Measurements from ENCODE around the gene S100A13. TPM values are rescaled to one million over a fixed set of nuclear protein-coding genes. Genes with fewer than 3 reads are reported as not detected.

S100A13 gene
- total RNA-seq, 5 donors from 2014 or later (not counting 1 experiment from before 2014, with no cell fraction given), result 4.0 to 5.3 (median 4.2) TPM

GRCh38 chr1:153639280-153639679 lies 12.0 kb upstream of the S100A13 start:
- POLR2A ChIA-PET, result interaction anchor here in 1 of 2 donors (0.5 kb wide), 1 partner anchor 197 kb away, joined by 3 read pairs; no protein-coding TSS in a partner anchor

GRCh38 chr1:153638261-153638660 lies 11.0 kb upstream of the S100A13 start:
- no peaks in the 10 kb centered on the region for H3K27me3 ChIP-seq (replicated peaks in 1 of 2; ENCODE audit: control insufficient read depth in 2 of 2, extremely low read depth in 1 of 2, insufficient read depth in 2 of 2, low read length in 1 of 2)
- CTCF ChIA-PET, result interaction anchor here in 1 of 2 donors (0.7 to 1.1 kb wide), 2 partner anchors 17 to 26 kb away, joined by 3 to 4 read pairs; partner anchors contain the start of gene S100A16
- Mint-ChIP-seq H3K9me3 (no peaks in the 10 kb centered on the region), H3K36me3 (peaks cover 30% of the 10 kb centered on the region), H3K27ac (no peak overlapping the region), H3K4me1 (peaks cover 50 to 66% (median 57%) of the 10 kb centered on the region in 3 donors), H3K27me3 (no peaks in the 10 kb centered on the region), H3K4me3 (no peak overlapping the region)
- H3K4me1 ChIP-seq (ENCODE audit: control insufficient read depth in 1 of 2, extremely low read depth in 1 of 2, insufficient read depth in 2 of 2, low read length in 2 of 2), result peaks cover 6 to 36% of the 10 kb centered on the region in 2 experiments
- no peaks in the 10 kb centered on the region for H3K9me3 ChIP-seq
- POLR2A ChIA-PET, result interaction anchor here in 1 of 2 donors (0.7 kb wide), 1 partner anchor 13 kb away, joined by 3 read pairs; no protein-coding TSS in a partner anchor
- DNase-seq, result no peak
- H3K36me3 ChIP-seq (ENCODE audit: control insufficient read depth in 2 of 2, extremely low read depth in 1 of 2, insufficient read depth in 1 of 2, low read length in 1 of 2), result peaks cover 11 to 72% of the 10 kb centered on the region in 2 donors
- WGBS (ENCODE audit: insufficient coverage), result 98% methylated on average over 5 of the region's 6 CpGs
- H3K4me3 ChIP-seq (ENCODE audit: control insufficient read depth in 1 of 2, extremely low read depth in 1 of 2, low read length in 1 of 2), result no peak overlapping the region
- no peak overlapping the region for H3K27ac ChIP-seq (ENCODE audit: low read length)
- ATAC-seq (replicated peaks in 1 of 4), result no peak

More at GRCh38 chr1:153639280-153639679, 12.0 kb upstream of the S100A13 start:
- H3K27ac Mint-ChIP-seq, result no peak overlapping the region
- Histone ChIP-seq H3K9me3 (no peaks in the 10 kb centered on the region), H3K4me1 (ENCODE audit: control insufficient read depth in 1 of 2, extremely low read depth in 1 of 2, insufficient read depth in 2 of 2, low read length in 2 of 2) (peaks cover 6 to 31% of the 10 kb centered on the region in 2 experiments), H3K27me3 (replicated peaks in 1 of 2; ENCODE audit: control insufficient read depth in 2 of 2, extremely low read depth in 1 of 2, insufficient read depth in 2 of 2, low read length in 1 of 2) (no peaks in the 10 kb centered on the region), H3K36me3 (ENCODE audit: control insufficient read depth in 2 of 2, extremely low read depth in 1 of 2, insufficient read depth in 1 of 2, low read length in 1 of 2) (peaks cover 11 to 82% of the 10 kb centered on the region in 2 donors), H3K4me3 (ENCODE audit: control insufficient read depth in 1 of 2, extremely low read depth in 1 of 2, low read length in 1 of 2) (no peak overlapping the region), H3K27ac (ENCODE audit: low read length) (no peak overlapping the region)
- H3K27me3 Mint-ChIP-seq, result no peaks in the 10 kb centered on the region
- no peaks in the 10 kb centered on the region for H3K9me3 Mint-ChIP-seq
- no peak overlapping the region for H3K4me3 Mint-ChIP-seq
- no CpG with 5 or more reads among the region's 3 CpGs for WGBS (ENCODE audit: insufficient coverage)
- no peak for ATAC-seq (replicated peaks in 1 of 4)
- H3K4me1 Mint-ChIP-seq, result peaks cover 50 to 72% (median 60%) of the 10 kb centered on the region in 3 donors
- peaks cover 39% of the 10 kb centered on the region for H3K36me3 Mint-ChIP-seq
- DNase-seq, result no peak
- CTCF ChIA-PET, result interaction anchor here in 1 of 2 donors (0.6 kb wide), 1 partner anchor 499 kb away, joined by 3 read pairs; no protein-coding TSS in a partner anchor

DNA sequence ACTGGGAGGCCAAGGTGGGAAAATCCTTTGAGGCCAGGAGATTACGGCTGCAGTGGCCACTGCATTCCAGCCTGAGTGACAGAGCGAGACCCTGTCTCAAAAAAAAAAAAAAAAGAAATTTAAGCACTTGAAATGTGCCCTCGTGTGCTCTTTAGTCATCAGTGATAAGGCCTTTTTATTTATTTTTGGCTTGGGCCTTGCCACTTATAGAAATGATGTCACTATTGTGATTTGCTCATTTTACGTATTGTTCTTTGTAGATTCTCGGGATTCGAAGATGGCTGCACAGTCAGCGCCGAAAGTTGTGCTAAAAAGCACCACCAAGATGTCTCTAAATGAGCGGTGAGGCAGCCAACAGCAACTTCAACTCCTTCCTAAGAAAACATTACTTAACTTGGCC lies 9.0 kb upstream of the S100A13 start:
- ChIA-PET CTCF (no interaction called here), POLR2A (interaction anchor here in 1 of 2 donors (0.8 kb wide), 1 partner anchor 66 kb away, joined by 4 read pairs; no protein-coding TSS in a partner anchor)
- ATAC-seq (replicated peaks in 1 of 4), result no peak
- no peaks in the 10 kb centered on the region for H3K27me3 Mint-ChIP-seq
- H3K4me3 ChIP-seq (ENCODE audit: control insufficient read depth in 1 of 2, extremely low read depth in 1 of 2, low read length in 1 of 2), result no peak overlapping the region
- no peaks in the 10 kb centered on the region for H3K27me3 ChIP-seq (replicated peaks in 1 of 2; ENCODE audit: control insufficient read depth in 2 of 2, extremely low read depth in 1 of 2, insufficient read depth in 2 of 2, low read length in 1 of 2)
- no peak for DNase-seq
- H3K4me1 Mint-ChIP-seq, result peaks cover 42 to 54% (median 54%) of the 10 kb centered on the region in 3 donors
- H3K36me3 Mint-ChIP-seq, result peaks cover 20% of the 10 kb centered on the region
- peak overlapping the region; percentile 63 to 76 for H3K27ac Mint-ChIP-seq
- H3K4me3 Mint-ChIP-seq, result peak overlapping the region; percentile 97 to 100 (median 98)
- WGBS (ENCODE audit: insufficient coverage), result 96% methylated on average over 5 of the region's 9 CpGs
- H3K27ac ChIP-seq (ENCODE audit: low read length), result no peak overlapping the region
- H3K36me3 ChIP-seq (ENCODE audit: control insufficient read depth in 2 of 2, extremely low read depth in 1 of 2, insufficient read depth in 1 of 2, low read length in 1 of 2), result peaks cover 7 to 52% of the 10 kb centered on the region in 2 donors
- no peaks in the 10 kb centered on the region for H3K9me3 ChIP-seq
- peaks cover 6 to 33% of the 10 kb centered on the region in 2 experiments for H3K4me1 ChIP-seq (ENCODE audit: control insufficient read depth in 1 of 2, extremely low read depth in 1 of 2, insufficient read depth in 2 of 2, low read length in 2 of 2)
- H3K9me3 Mint-ChIP-seq, result no peaks in the 10 kb centered on the region

DNA sequence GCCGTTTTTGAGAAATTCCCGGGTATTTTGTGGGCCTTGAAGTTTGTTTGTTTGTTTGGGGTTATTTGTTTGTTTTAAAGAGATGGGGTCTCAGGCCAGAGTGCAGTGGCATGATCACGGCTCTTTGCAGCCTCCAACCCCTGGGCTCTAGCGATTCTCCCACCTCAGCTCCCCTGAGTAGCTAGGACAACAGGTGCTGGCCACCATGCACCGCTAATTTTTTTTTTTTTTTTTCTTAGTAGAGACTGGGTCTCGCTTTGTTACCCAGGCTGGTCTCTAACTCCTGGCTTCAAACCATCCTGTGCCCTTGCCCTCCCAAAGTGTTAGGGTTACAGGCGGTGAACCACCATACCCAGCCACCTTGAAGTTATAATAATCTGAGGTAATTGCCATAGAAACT lies 8.6 kb upstream of the S100A13 start:
- 92% methylated on average over 5 of the region's 7 CpGs for WGBS (ENCODE audit: insufficient coverage)
- peaks cover 16% of the 10 kb centered on the region for H3K36me3 Mint-ChIP-seq
- Histone ChIP-seq H3K27ac (ENCODE audit: low read length) (peak overlapping the region; percentile 24), H3K27me3 (replicated peaks in 1 of 2; ENCODE audit: control insufficient read depth in 2 of 2, extremely low read depth in 1 of 2, insufficient read depth in 2 of 2, low read length in 1 of 2) (no peaks in the 10 kb centered on the region), H3K36me3 (ENCODE audit: control insufficient read depth in 2 of 2, extremely low read depth in 1 of 2, insufficient read depth in 1 of 2, low read length in 1 of 2) (peaks cover 7 to 48% of the 10 kb centered on the region in 2 donors), H3K4me3 (ENCODE audit: control insufficient read depth in 1 of 2, extremely low read depth in 1 of 2, low read length in 1 of 2) (peak overlapping the region in 1 of 2 donors; percentile 96), H3K4me1 (ENCODE audit: control insufficient read depth in 1 of 2, extremely low read depth in 1 of 2, insufficient read depth in 2 of 2, low read length in 2 of 2) (peaks cover 6 to 33% of the 10 kb centered on the region in 2 experiments), H3K9me3 (no peaks in the 10 kb centered on the region)
- no peak for DNase-seq
- peaks cover 38 to 50% (median 49%) of the 10 kb centered on the region in 3 donors for H3K4me1 Mint-ChIP-seq
- H3K27ac Mint-ChIP-seq, result peak overlapping the region; percentile 63 to 76
- ChIA-PET CTCF (no interaction called here), POLR2A (interaction anchor here in 1 of 2 donors (0.6 to 0.8 kb wide), 4 partner anchors 8 to 1644 kb away, joined by 3 to 5 read pairs (median 4); a partner anchor contains a TSS)
- no peaks in the 10 kb centered on the region for H3K27me3 Mint-ChIP-seq
- no peaks in the 10 kb centered on the region for H3K9me3 Mint-ChIP-seq
- ATAC-seq (replicated peaks in 1 of 4), result no peak
- peak overlapping the region; percentile 97 to 100 (median 98) for H3K4me3 Mint-ChIP-seq

DNA sequence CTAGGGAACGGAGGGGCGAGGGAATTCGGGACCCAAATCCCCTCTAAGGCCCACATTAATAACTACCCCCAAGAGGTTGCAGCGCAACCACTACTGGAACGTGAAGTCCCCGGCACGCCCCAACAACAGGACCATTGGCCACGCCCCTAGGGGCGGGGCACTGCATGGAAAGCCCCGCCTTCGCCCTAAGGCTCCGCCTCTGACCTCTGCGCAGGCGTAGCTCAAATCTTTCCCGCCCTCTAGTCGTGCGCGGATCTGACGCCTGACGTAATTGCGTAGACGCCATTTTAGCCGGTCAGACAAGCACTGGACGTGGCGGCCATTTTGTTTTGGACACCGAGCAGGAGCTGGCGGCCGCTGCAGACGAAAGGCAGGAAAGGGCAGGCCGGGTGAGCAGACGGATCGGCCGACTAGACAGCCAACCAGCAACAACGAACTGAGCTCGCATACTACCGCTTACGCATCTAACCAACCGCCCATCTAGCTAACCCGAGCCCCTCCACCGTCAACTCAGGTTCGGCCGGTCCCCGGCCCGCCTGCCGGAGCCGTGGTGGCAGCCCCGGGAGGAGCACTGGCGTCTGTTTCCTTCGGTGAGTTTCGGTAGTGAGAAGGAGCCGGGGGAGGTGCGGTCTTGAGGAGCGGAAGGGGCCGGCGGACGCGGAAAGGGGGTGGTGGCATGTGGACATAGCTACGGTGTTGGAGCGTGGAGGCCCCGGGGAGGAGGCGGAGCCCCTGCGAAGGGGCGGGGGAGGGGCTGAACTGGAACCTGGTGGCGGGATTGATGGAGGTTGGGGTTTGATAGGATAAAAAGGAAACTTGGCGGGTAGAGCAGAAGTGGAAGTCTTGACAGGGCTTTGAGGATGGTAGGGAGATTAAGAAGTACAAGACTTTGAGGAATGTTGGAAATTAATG lies 6.7 kb upstream of the S100A13 start, which contains the start of gene CHTOP:
CHTOP (plus strand) TSS at position 313 of the 912 bp plus-strand sequence. CDS start 2,523 bp downstream, outside the sequence.
- ChIA-PET CTCF (interaction anchor here in 1 of 2 donors (0.6 to 1.5 kb wide), 9 partner anchors 13 to 353 kb away, joined by 3 to 10 read pairs (median 4); partner anchors contain the start of genes INTS3, RAB13 and SNAPIN), POLR2A (interaction anchor here (0.6 to 1.9 kb wide), 16 partner anchors 9 to 589 kb away, joined by 3 to 9 read pairs (median 3); partner anchors contain the start of genes ILF2 (in 1 of the 2), INTS3 (in 1 of the 2), JTB (in 1 of the 2) and S100A4 (in 1 of the 2))
- Histone ChIP-seq H3K4me1 (ENCODE audit: control insufficient read depth in 1 of 2, extremely low read depth in 1 of 2, insufficient read depth in 2 of 2, low read length in 2 of 2) (peaks cover 6 to 30% of the 10 kb centered on the region in 2 experiments), H3K27ac (ENCODE audit: low read length) (peak within 1 kb of the TSS; percentile 99), H3K27me3 (replicated peaks in 1 of 2; ENCODE audit: control insufficient read depth in 2 of 2, extremely low read depth in 1 of 2, insufficient read depth in 2 of 2, low read length in 1 of 2) (no peaks in the 10 kb centered on the region), H3K4me3 (ENCODE audit: control insufficient read depth in 1 of 2, extremely low read depth in 1 of 2, low read length in 1 of 2) (peak within 1 kb of the TSS; percentile 96 to 98), H3K36me3 (ENCODE audit: control insufficient read depth in 2 of 2, extremely low read depth in 1 of 2, insufficient read depth in 1 of 2, low read length in 1 of 2) (peaks cover 7 to 29% of the 10 kb centered on the region in 2 donors), H3K9me3 (no peaks in the 10 kb centered on the region)
- H3K4me1 Mint-ChIP-seq, result peaks cover 38 to 46% (median 41%) of the 10 kb centered on the region in 3 donors
- peaks cover 16% of the 10 kb centered on the region for H3K36me3 Mint-ChIP-seq
- DNase-seq, result peak; percentile 88 to 99 (median 94)
- peak; percentile 89 to 96 (median 90) for ATAC-seq (replicated peaks in 1 of 4)
- H3K9me3 Mint-ChIP-seq, result no peaks in the 10 kb centered on the region
- H3K4me3 Mint-ChIP-seq, result peak within 1 kb of the TSS; percentile 97 to 100 (median 98)
- 4% methylated on average over 57 of the region's 65 CpGs for WGBS (ENCODE audit: insufficient coverage)
- peak within 1 kb of the TSS; percentile 99 to 100 for H3K27ac Mint-ChIP-seq
- no peaks in the 10 kb centered on the region for H3K27me3 Mint-ChIP-seq
